H9 (cell line): ENCODE data around the gene PODXL2. TPM values are rescaled to one million over a fixed set of nuclear protein-coding genes. Genes with fewer than 3 reads are reported as not detected.
A peak's percentile ranks its signal among the peaks of the same experiment; 100 is the strongest.

Source experiments
- DNase-seq: peaks from one replicate; pipeline ENCODE4 v3.0.0-alpha.2; 2017
- H2AFZ ChIP-seq: one replicate; pipeline ENCODE4 v1.6.1; 2013; ENCODE audit warnings: mild to moderate bottlenecking, low read length, control low read depth, moderate library complexity
- H2AK5ac ChIP-seq: 2 replicates; pipeline ENCODE4 v1.6.1; 2013; ENCODE audit warnings: low read length, control low read depth, mixed read lengths; ENCODE audit not compliant: insufficient read length
- H2BK120ac ChIP-seq: one replicate; pipeline ENCODE4 v1.6.1; 2013; ENCODE audit warnings: low read depth, mild to moderate bottlenecking, low read length, control low read depth, inconsistent platforms; ENCODE audit not compliant: poor library complexity, severe bottlenecking
- H2BK12ac ChIP-seq: 2 replicates; pipeline ENCODE4 v1.6.1; 2013; ENCODE audit warnings: low read length, control low read depth, mixed read lengths, low read depth; ENCODE audit not compliant: insufficient read length
- H2BK15ac ChIP-seq: 2 replicates; pipeline ENCODE4 v1.6.1; 2013; ENCODE audit warnings: low read depth, low read length, control low read depth
- H2BK20ac ChIP-seq: one replicate; pipeline ENCODE4 v1.6.1; 2013; ENCODE audit warnings: low read depth, mild to moderate bottlenecking, low read length, control low read depth, inconsistent platforms; ENCODE audit not compliant: poor library complexity, severe bottlenecking
- H2BK5ac ChIP-seq: 2 replicates; pipeline ENCODE4 v1.6.1; 2013; ENCODE audit warnings: low read length, control low read depth, mixed read lengths; ENCODE audit not compliant: insufficient read length
- H3K14ac ChIP-seq: 2 replicates; pipeline ENCODE4 v1.6.1; 2013; ENCODE audit warnings: low read length, control low read depth; ENCODE audit not compliant: insufficient read depth
- H3K18ac ChIP-seq: 2 replicates; pipeline ENCODE4 v1.6.1; 2013; ENCODE audit warnings: low read depth, mild to moderate bottlenecking, mixed read lengths, low read length, control low read depth; ENCODE audit not compliant: insufficient read length
- H3K23ac ChIP-seq: 2 replicates; pipeline ENCODE4 v1.6.1; 2013; ENCODE audit warnings: low read length, control low read depth, mixed read lengths, low read depth; ENCODE audit not compliant: insufficient read length
- H3K23me2 ChIP-seq: 2 replicates; pipeline ENCODE4 v1.6.1; 2013; ENCODE audit warnings: low read depth, mild to moderate bottlenecking, mixed read lengths, low read length, control low read depth; ENCODE audit not compliant: insufficient read length, poor library complexity, severe bottlenecking
- H3K27ac ChIP-seq: 2 replicates; pipeline ENCODE4 v1.5.1; 2013; ENCODE audit warnings: low read length, control low read depth, mixed read lengths, low read depth; ENCODE audit not compliant: insufficient read length
- H3K27me3 ChIP-seq: 2 replicates; pipeline ENCODE4 v1.6.1; 2013; ENCODE audit warnings: low read length, control low read depth, inconsistent platforms; ENCODE audit not compliant: insufficient read depth
- H3K4ac ChIP-seq: 2 replicates; pipeline ENCODE4 v1.6.1; 2013; ENCODE audit warnings: low read depth, mild to moderate bottlenecking, control low read depth, inconsistent platforms, low read length, moderate library complexity
- H3K4me1 ChIP-seq: 2 replicates; pipeline ENCODE4 v1.6.1; 2013; ENCODE audit warnings: low read length, control low read depth, inconsistent platforms; ENCODE audit not compliant: insufficient read depth
- H3K4me2 ChIP-seq: 2 replicates; pipeline ENCODE4 v1.6.1; 2013; ENCODE audit warnings: low read length, control low read depth, mixed read lengths; ENCODE audit not compliant: insufficient read length, insufficient read depth
- H3K56ac ChIP-seq: 2 replicates; pipeline ENCODE4 v1.6.1; 2013; ENCODE audit warnings: low read depth, mild to moderate bottlenecking, mixed read lengths, low read length, control low read depth; ENCODE audit not compliant: insufficient read length
- H3K79me1 ChIP-seq: 2 replicates; pipeline ENCODE4 v1.6.1; 2013; ENCODE audit warnings: low read depth, mild to moderate bottlenecking, moderate library complexity, low read length, control low read depth, inconsistent platforms; ENCODE audit not compliant: insufficient read depth, poor library complexity, severe bottlenecking
- H3K79me2 ChIP-seq: 2 replicates; pipeline ENCODE4 v1.6.1; 2013; ENCODE audit warnings: low read length, control low read depth, inconsistent platforms; ENCODE audit not compliant: insufficient read depth
- H3K9ac ChIP-seq: 2 replicates; pipeline ENCODE4 v1.6.1; 2013; ENCODE audit warnings: low read length, control low read depth, mixed read lengths; ENCODE audit not compliant: insufficient read length; ENCODE audit errors: extremely low read depth
- H3K9me3 ChIP-seq: one replicate; pipeline ENCODE4 v1.6.1; 2013; ENCODE audit warnings: low read depth, low read length, inconsistent platforms; ENCODE audit not compliant: control insufficient read depth
- H3T11ph ChIP-seq: one replicate; pipeline ENCODE4 v1.6.1; 2013; ENCODE audit warnings: mild to moderate bottlenecking, low read length, control low read depth, inconsistent platforms
- H4K20me1 ChIP-seq: one replicate; pipeline ENCODE4 v1.6.1; 2013; ENCODE audit not compliant: control insufficient read depth, insufficient read length, insufficient read depth
- H4K5ac ChIP-seq: 2 replicates; pipeline ENCODE4 v1.6.1; 2013; ENCODE audit warnings: low read depth, mild to moderate bottlenecking, mixed read lengths, low read length, control low read depth; ENCODE audit not compliant: insufficient read length
- H4K8ac ChIP-seq: replicated peaks from 2 replicates; pipeline ENCODE4 v1.6.1; 2013; ENCODE audit warnings: low read length, control low read depth, mixed read lengths, low read depth; ENCODE audit not compliant: insufficient read length
- H4K91ac ChIP-seq: 2 replicates; pipeline ENCODE4 v1.6.1; 2013; ENCODE audit warnings: low read depth, mild to moderate bottlenecking, moderate library complexity, mixed read lengths, low read length, control low read depth; ENCODE audit not compliant: insufficient read length
- H3K27ac Mint-ChIP-seq, 3 experiments: 2 replicates in 2 of 3; 3 replicates in 1 of 3; pipeline ENCODE4 v1.8.0; 2020 to 2021; ENCODE audit warnings: mixed read lengths in 3 of 3, mild to moderate bottlenecking in 1 of 3, moderate library complexity in 1 of 3
- H3K27me3 Mint-ChIP-seq: 2 replicates; pipeline ENCODE4 v1.8.0; 2021; ENCODE audit warnings: low read depth, mild to moderate bottlenecking, moderate library complexity, mixed read lengths
- H3K36me3 Mint-ChIP-seq, 3 experiments: 2 replicates in 2 of 3; 3 replicates in 1 of 3; pipeline ENCODE4 v1.8.0; 2020 to 2021; ENCODE audit warnings: low read depth in 3 of 3, mixed read lengths in 3 of 3; ENCODE audit not compliant: insufficient read depth in 1 of 3
- H3K4me1 Mint-ChIP-seq, 2 experiments: 2 replicates each; pipeline ENCODE4 v1.8.0; 2020; ENCODE audit warnings: mixed read lengths in 2 of 2
- H3K4me3 Mint-ChIP-seq, 2 experiments: 2 replicates in 1 of 2; 3 replicates in 1 of 2; pipeline ENCODE4 v1.8.0; 2020 to 2021; ENCODE audit warnings: mild to moderate bottlenecking in 2 of 2, mixed read lengths in 2 of 2, moderate library complexity in 1 of 2
- H3K9me3 Mint-ChIP-seq, 2 experiments: 2 replicates in 1 of 2; 3 replicates in 1 of 2; pipeline ENCODE4 v1.8.0; 2020; ENCODE audit warnings: mild to moderate bottlenecking in 2 of 2, mixed read lengths in 2 of 2, moderate library complexity in 1 of 2
- CTCF ChIP-seq: fragments of 200-600 bp; sonication (generic); conservative IDR thresholded peaks from 3 replicates; pipeline ENCODE4 v1.8.0; 2021; ENCODE audit warnings: antibody characterized with exemption, mild to moderate bottlenecking
- WGBS: extraction: QIAGEN DNeasy Blood & Tissue Kit; methylation state at CpG from one replicate; pipeline ENCODE4 v1.1.7; 2013; ENCODE audit warnings: missing lambda C conversion rate, low lambda C conversion rate, mixed read lengths; ENCODE audit not compliant: insufficient read length; ENCODE audit errors: extremely low coverage; 5-methylcytosine and 5-hydroxymethylcytosine counted together
- total RNA-seq: library from RNA; stranded (reverse); gene quantifications from 2 replicates; pipeline ENCODE4 v1.2.1, GENCODE V29; 2021

PODXL2 gene
- total RNA-seq, 1 experiment from 2014 or later: 24.6 TPM

DNA sequence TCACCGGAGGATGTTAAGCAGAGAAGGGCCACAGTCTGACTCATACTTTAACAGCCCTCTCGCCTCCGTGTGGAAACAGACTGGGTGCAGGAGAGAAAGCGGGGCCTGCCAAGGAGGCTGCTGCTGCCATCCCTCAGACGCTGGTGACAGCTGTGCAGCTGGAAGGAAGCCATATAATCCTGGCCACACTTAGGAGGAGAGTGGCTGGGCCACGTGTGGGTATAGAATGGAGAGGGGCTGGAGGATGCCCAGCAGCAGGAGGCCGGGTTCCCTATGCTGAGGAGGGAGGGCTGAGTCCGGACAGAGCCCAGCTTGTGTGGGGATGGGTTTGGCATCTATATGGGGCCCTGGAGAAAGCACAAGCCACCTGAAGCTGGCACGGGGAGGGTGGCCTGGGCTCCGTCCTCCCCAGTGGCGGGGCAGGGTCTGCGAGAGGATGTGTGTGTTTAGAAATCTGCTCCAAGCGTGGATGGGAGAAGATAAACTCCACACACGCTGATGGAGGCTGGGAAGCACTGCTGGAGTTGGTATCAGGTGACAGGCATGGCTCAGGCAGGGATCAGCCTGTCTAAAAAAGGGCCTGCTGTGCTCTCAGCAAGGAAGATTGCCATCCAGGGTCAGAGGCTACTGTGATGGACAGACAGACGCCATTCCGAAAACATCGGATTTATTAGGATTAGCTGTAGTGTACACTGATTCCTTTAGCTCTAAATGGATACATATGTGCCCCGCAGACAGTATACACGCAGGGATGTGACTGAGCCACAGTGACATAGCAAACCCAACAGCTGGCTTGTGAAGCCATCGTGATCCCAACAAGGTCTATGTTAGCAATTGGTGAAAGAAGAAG, 59.7 kb downstream of the PODXL2 start:
- H3K27ac Mint-ChIP-seq: peak overlapping the region in 1 of 3 experiments; percentile 12; a peak in 2 of 7 replicates
- no peak overlapping the region for H3K4me2 ChIP-seq

More for the DNA sequence above, 59.7 kb downstream of the PODXL2 start:
- Histone ChIP-seq H4K20me1 (no peaks in the 10 kb centered on the region), H3K4me1 (no peaks in the 10 kb centered on the region; the same call in 1 of the 2 replicates), H4K5ac (no peak overlapping the region), H3K9ac (no peak overlapping the region), H2BK120ac (no peak overlapping the region), H2BK5ac (no peak overlapping the region), H3K9me3 (no peaks in the 10 kb centered on the region), H3K18ac (no peak overlapping the region), H3K27ac (no peak overlapping the region), H3K27me3 (no peaks in the 10 kb centered on the region; the same call in 1 of the 2 replicates), H3K14ac (no peak overlapping the region), H3K23ac (no peak overlapping the region), H3K4ac (no peak overlapping the region), H3K79me1 (no peaks in the 10 kb centered on the region), H2BK15ac (no peak overlapping the region), H2BK20ac (no peak overlapping the region), H2AK5ac (no peak overlapping the region), H3K23me2 (no peaks in the 10 kb centered on the region), H4K8ac (no peak overlapping the region), H4K91ac (no peak overlapping the region), H3K56ac (no peak overlapping the region), H2AFZ (no peak overlapping the region), H3T11ph (no peak overlapping the region), H2BK12ac (no peak overlapping the region), H3K79me2 (no peaks in the 10 kb centered on the region)
- Mint-ChIP-seq H3K4me1 (peaks cover 10 to 11% of the 10 kb centered on the region in 2 experiments), H3K27me3 (no peaks in the 10 kb centered on the region; the same call in 1 of the 2 replicates), H3K36me3 (no peaks in the 10 kb centered on the region), H3K4me3 (peak overlapping the region in 1 of 2 experiments; percentile 42; a peak in 1 of 5 replicates), H3K9me3 (no peaks in the 10 kb centered on the region)
- no peak for TF ChIP-seq CTCF
- peak; percentile 22 for DNase-seq
- WGBS: no CpG with 5 or more reads among the region's 20 CpGs
